GM18507 (cell line): ENCODE measurements around the gene SMIM13.
"Not testable (repeated sequence)": the region's sequence is repeated elsewhere in the genome, so short reads cannot be mapped to it uniquely, and the experiment has no call there.

Experiments used
- DNase-seq: peaks from one replicate; pipeline ENCODE4 v3.0.0; 2011; ENCODE audit warnings: low read depth; ENCODE audit not compliant: insufficient read length; ENCODE audit errors: extremely low spot score
- FAIRE-seq: peaks from 2 replicates; lab custom pipeline; 2011; peaks lifted over from hg19 to GRCh38; lab: Jason Lieb, UNC

Gene SMIM13

DNA sequence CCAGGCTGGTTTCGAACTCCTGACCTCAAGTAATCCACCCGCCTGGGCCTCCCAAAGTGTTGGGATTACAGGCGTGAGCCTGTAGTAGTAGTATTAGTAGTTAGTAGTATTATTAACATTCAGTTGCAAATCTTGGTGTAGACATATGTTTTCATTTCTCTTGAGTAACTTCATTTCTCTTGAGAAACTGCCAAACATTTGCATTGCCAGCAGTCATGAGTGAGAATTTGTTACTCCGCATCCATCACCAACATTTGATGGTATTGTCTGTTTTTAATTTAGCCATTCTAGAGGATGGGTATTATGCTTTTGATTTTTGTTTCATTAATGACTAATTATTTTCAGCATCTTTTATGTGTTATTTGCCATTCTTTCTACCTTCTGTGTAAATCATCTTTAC, 19.4 kb downstream of the SMIM13 start:
- no peak for FAIRE-seq
- DNase-seq = no peak

DNA sequence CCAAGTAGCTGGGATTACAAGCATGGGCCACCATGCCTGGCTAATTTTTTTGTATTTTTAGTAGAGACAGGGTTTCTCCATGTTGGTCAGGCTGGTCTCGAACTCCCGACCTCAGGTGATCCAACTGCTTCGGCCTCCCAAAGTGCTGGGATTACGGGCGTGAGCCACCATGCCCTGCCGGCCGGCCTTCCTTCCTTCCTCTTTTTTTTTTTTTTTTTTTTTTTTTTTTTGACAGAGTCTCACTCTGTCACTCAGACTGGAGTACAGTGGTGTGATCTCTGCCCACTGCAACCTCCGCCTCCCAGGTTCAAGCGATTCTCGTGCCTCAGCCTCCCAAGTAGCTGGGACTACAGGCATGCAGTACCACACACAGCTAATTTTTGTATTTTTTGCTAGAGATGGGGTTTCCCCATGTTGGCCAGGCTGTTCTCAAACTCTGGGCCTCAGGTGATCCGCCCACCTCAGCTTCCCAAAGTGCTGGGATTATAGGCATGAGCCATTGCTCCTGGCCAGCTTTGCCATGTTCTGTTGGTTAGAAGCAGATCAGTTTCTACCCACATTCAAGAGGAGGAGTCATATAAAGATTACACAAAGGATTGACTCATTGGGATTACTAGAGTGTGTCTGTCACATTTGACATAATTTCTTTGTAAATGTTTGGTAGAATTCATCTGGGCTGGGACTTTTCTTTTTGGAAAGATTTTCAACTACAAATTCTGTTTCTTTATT, 22.3 kb downstream of the SMIM13 start:
- not testable (repeated sequence) for FAIRE-seq, DNase-seq

DNA sequence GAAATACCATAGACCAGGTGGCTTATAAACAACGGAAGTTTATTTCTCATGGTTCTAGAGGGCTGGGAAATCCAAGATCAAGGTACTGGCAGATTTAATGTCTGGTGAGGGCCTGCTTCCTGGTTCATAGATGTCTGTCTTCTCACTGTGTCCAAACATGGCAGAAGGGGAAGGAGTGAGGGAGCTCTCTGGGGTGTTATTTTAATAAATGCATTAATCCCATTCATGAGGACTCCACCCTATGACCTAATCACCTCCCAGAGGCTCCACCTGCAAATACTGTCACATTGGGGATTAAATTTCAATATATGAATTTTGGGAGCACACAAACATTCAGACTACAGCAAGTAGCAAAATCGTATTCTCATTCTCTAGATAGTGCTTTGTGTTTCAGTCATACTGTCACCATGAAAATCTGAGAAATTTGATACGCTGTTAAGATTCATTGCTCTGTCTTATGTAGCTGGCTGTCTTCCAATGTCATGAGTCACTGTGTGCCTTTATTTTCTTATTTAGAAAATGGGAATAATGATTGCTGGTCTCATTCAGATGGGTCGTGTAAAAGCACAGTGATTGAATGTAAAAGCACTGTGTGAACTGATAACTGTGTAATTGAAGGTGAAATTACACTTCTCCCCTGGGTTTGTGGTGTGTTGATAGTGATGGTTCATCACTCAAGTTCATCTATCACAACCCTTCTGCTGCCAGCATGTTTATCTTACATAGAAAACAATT, 26.8 kb downstream of the SMIM13 start:
- FAIRE-seq (no peak), DNase-seq (no peak)

DNA sequence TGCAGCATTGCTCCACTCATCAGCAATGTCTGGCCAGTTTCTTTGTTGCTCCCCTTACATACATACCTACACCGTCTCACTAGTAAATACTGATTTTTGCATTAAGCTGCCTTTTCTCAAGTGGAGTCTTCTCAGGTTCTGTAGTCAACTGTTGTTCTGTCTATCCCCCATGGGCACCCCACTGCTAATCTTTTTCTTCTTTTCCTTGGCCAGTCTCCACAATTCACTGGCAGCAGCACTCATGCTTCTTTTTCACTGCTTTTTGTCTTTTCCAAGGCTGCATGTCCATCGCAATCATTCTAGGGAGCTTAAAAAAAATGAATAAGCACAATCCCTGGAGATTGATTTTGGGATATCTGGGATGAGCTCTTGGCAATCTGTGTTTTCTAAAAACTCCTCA, 28.2 kb downstream of the SMIM13 start:
- DNase-seq (no peak), FAIRE-seq (no peak)

DNA sequence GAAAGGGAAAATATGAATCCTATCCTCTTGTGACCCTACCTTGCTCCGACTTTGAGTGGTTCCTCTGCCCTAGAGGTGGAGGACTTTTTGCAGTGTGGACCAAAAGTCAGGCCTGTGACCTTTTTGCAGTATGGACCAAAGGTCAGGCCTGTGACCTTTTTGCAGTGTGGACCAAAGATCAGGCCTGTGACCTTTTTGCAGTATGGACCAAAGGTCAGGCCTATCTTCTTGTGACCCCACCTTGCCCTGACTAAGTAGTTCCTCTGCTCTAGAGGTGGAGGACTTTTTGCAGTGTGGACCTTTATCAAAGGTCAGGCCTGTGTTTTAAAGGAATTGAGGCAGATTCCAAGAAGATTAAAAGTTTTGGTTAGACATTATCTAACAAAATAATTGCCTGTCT, 28.7 kb downstream of the SMIM13 start:
- DNase-seq (no peak), FAIRE-seq (no peak)

DNA sequence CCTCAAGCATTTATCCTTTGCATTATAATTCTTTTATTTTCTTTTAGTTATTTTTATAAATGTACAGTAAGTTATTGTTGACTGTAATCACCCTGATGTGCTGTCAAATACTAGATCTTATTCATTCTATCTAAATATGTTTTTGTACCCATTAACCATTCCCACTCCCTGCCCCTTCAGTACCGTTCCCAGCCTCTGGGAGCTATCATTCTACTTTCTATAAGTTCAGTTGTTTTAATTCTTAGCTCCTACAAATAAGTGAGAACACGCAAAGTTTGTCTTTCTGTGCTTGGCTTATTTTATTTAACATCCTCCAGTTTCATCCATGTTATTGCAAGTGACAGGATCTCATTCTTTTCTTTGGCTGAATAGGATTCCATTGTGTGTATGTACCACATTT, 30.3 kb downstream of the SMIM13 start:
- DNase-seq (no peak), FAIRE-seq (no peak)

DNA sequence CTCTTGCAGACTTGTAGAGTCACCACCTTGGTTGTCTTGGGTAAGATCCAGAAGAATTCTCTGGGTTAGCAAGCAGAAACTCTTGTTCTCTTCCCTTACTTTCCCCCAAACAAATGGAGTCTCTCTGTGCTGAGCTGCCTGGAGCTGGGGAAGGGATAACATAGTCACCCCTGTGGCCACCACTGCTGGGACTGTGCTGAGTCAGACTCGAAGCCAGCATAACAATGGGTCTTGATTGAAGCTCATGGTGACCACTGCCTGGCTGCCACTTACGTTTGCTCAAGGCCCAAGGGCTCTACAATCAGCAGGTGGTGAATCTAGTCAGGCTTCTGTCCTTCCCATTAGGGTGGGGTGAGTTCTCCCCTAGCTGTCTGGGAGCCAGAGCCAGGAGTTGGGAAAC, 33.2 kb downstream of the SMIM13 start:
- FAIRE-seq = no peak
- no peak for DNase-seq

DNA sequence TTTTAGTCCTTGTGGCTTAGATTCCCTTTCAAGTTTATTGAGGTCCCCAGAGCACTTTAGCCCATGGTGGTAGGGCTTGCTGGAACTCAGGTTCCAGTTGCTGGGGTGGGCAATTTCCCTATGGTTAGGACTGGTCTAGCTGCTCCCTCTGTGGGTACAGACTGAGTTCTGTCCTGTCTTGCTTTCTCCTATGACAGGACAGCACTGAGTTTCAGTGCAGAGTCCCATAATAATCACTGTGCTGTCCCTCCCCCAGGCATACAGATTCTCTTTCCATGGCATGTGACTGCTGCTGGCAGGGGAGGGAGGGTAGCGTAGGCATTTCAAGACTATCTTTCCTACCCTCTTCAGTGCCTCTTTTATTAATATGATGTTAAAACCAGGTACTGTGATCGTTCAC, 35.0 kb downstream of the SMIM13 start:
- FAIRE-seq (no peak), DNase-seq (no peak)

DNA sequence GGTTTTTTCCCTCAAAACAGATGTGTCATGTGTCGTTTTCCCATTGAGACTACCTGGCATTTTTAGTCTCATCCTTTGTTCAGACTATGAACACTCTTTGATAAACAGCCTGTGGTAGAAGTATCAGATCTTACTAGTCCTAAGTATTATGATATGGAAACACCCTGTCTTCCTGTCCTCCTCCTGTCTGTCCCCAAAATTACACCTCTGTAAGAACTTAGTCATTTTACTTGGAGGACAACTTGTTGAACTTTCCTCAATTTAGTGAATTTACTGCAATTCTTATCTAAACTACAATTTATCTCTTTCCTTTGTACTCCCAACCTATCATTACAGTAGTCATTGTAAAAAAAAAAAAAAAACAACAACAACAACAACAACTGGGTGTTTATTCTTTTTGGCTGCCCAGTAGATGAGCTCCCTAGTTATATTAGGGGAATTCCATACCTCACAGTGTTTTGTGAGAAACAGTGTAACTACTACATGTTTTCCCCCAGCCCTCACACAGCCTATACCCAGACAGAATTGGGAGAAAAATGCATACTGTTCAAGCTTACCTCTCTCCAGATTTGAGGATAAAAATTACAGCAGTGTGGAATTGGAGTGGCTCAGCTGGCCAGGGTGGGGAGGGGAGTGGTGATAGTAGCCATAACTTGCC, 36.4 kb downstream of the SMIM13 start:
- FAIRE-seq (no peak), DNase-seq (no peak)

DNA sequence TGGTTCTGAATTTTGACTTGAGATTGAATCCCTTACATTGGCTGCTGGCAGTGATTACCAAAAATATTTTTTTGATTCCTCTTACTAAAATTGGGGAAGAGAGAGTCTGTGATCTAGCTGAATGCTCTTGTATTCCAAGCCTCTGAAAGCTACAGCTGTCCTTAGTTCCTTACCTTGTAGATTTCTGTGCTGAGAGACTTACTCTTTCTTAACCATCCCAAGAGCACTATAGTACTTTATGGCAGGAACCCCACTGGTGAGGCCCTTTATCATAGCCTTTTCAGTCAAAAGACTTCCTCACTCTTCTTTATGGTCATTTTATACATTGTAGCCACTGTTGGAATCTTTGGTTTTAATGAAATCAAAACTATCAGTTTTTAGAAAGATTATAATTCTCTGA, 37.0 kb downstream of the SMIM13 start:
- FAIRE-seq = no peak
- no peak for DNase-seq

DNA sequence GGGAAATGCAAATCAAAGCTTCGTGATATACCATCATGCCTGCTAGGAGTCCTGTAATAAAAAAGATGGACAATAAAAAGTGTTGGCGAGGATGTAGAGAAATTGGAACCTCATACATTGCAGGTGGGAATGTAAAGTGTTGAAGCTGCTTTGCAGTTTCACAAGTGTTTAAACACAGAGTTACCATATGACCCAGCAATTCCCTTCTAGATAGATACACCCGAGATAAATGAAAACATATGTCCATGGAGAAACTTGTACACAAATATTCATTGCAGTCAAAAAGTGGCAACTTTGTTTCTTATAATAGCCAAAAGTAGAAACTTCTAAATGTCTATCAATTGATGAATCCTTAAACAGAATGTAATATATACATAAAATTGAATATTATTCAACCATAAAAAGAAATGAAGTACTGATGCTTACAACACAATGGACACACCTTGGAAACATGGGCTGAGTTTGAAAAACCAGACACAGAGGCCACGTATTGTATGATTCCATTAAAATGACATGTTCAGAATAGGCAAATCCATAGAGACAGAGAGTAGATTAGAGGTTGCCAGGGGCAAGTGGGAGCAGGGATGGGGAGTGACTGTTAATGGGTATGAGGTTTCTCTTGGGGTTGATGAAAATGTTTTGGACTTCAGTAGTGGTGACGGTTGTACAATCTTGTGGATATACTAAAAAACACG, 38.7 kb downstream of the SMIM13 start:
- DNase-seq = no peak
- no peak for FAIRE-seq

DNA sequence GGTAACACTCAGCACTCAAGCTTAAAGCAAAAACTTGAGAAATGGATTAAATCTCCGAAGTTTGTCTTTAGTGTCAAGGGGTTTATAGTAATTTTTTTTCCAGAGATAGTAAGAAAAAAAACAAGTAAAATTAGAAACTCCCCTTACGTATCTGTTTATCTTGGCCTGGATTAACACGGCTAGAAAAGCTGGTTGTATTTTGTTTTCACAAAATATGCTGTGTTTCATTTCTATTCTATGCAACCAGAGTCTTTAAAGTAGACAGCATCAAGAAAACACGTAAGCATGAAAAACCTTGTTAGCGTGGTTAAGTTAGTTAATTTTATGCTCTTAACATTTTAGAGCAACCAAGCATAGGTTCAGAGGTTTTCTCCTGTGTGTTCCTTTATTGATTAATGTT, 39.6 kb downstream of the SMIM13 start:
- DNase-seq (no peak), FAIRE-seq (no peak)

DNA sequence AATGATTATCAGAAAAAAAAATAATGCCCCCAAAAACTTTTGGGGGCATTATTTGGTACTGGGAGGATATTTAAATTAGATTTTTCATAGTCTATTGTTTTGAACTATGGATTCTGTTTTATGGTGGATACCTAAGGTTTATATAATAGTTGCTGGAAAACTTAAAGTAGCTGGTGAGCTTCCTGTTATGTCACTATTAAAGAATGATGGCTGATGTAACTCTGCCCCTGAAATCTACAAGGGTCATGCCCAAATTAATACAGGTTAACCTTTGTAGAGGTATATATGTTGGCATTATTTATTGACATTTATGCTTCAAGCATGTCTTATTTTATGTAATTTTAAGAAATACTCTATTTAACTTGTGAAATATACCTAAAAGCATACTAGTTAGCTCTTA, 43.2 kb downstream of the SMIM13 start:
- no peak for FAIRE-seq
- no peak for DNase-seq

DNA sequence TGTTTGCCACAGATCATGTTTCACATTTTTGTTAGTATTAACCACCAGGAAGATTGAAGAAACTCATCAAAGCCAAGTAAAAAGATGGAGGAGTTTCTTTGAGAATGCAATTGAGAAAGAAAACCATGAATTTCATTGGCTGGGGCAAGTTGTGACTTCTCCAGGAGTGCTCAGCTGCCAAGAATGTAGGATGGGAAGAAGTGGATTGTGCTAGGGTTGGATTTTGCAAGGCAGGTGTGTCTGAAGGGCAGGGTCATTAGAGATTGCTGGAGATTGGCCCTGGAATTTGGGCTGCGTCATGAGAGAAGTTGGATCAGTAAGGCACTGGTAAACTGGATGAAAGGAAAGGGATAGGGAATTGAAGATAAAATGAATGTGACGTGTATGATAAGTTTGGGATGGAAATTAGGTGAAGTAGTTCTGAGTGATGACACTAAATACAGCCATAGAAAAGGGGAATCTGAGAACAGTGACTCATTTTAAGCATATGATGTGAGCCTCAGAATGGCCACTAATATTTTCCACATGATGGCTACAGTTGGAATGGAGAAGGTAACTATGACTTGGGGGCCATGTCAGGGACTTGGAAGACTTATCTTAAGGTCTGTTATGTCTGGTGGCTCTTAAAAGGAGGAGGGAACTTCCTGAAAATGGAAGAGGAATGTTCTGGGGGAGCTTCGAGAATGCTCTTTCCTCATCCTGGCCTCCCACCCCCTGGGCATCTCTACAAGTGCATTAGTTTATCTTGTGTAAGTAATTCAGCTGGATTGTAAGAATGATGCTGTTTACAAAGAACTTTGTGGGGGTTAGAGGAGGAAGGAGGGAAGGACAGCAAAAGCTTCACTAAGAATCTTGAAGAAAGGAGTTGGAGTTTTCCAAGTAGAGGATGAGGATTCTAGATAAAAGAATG, 45.7 kb downstream of the SMIM13 start:
- DNase-seq (no peak), FAIRE-seq (peak; percentile 48)

DNA sequence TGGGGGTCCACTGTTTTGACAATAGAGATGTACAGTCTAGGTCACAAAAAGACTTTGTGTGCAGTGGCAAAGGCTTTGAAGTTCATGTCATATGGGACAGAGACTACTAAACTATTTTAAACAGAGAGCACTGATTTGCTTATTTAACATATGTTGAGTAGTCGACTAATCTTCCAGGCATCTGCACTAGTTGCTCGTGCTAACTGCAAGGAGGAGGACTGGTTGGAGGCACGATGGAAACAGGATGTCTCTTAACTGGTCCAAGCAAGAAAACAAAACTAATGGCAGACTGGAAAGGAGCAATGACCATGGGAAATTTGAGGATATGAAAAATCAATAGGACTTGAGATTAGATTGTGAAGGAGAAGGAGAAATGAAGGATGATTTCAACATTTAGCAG, 46.4 kb downstream of the SMIM13 start:
- DNase-seq (no peak), FAIRE-seq (no peak)

DNA sequence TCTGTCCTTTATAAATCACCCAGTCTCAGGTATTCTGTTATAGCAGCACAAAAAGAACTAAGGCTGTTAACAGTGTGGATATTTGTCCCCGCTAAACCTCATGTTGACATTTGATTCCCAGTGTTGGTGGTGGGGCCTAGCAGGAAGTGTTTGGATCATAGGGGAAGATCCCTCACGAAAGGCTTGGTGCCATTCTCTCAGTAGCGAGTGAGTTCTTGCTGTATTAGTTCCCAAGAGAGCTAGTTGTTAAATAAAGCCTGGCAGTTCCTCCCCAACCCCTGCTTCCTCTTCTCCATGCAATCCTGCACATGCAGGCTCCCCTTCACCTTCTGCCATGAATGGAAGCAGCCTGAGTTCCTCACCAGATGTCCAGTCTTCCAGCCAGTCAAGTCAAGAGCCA, 47.7 kb downstream of the SMIM13 start:
- FAIRE-seq (no peak), DNase-seq (no peak)

DNA sequence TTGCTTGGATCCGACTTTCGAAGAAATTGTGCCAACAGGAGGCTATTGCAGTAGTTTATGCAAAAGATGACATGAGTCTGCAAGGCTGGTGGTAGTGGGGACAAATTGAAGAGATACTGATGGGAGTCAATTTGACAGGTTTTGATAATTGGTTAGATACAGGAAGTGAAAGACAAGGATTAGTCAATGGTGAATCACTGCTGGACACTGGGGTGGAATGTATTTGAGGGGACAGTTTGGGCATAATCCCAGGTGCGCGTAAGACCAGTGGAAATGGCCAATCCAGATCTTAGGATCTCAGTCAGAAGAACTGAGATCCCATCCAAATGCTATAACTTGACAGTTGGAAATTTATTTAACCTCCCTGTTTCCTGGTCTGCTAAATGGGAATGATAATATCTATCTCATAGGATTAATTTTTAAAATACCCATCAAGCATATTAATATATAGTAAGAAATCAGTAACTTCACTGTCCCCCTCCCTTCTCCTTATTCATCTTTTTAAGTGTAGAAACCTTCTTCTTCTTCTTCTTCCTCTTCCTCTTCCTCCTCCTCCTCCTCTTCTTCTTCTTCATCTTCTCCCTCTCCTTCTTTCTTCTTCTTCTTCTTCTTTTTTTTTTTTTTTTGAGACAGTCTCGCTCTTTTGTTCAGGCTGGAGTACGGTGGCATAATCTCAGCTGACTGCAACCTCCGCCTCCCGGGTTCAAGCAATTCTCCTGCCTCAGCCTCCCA, 48.8 kb downstream of the SMIM13 start:
- DNase-seq (no peak), FAIRE-seq (no peak)
